Body of pancreas (tissue), 4 donors: ENCODE results near the gene CIPC. TPM values are rescaled to one million over a fixed set of nuclear protein-coding genes. Genes with fewer than 3 reads are reported as not detected.
A peak's percentile ranks its signal among the peaks of the same experiment; 100 is the strongest.

Source experiments
- ATAC-seq: fragments of 150-250 bp; one replicate; pipeline ENCODE4 v1.9.1; 2016
- DNase-seq, 4 donors: peaks; one replicate each; pipeline ENCODE4 v3.0.0-alpha.2; 2019
- H3K27ac ChIP-seq, 4 donors: fragments of 200-600 bp; sonication (generic); 1 replicate in 3 of 4; 2 replicates in 1 of 4; pipeline versions ENCODE4 v1.5.1 to v1.6.1; 2016 to 2019; ENCODE audit warnings: mild to moderate bottlenecking in 1 of 4, mixed read lengths in 1 of 4, moderate library complexity in 1 of 4
- H3K27me3 ChIP-seq, 2 donors: fragments of 200-600 bp; sonication (generic); one replicate each; pipeline ENCODE4 v1.6.0; 2016; ENCODE audit warnings: mild to moderate bottlenecking in 1 of 2
- H3K36me3 ChIP-seq, 2 donors: fragments of 200-600 bp; sonication (generic); replicated peaks in 1 of 2; 2 replicates each; pipeline ENCODE4 v1.5.1; 2016; ENCODE audit warnings: low read depth in 2 of 2; ENCODE audit not compliant: insufficient read depth in 1 of 2
- H3K4me1 ChIP-seq: fragments of 200-600 bp; sonication (generic); one replicate; pipeline ENCODE4 v1.6.0; 2016
- H3K4me3 ChIP-seq, 2 donors: fragments of 200-600 bp; sonication (generic); 1 replicate in 1 of 2; 2 replicates in 1 of 2; pipeline ENCODE4 v1.5.1; 2016 to 2019
- H3K9me3 ChIP-seq, 3 donors: fragments of 200-600 bp; sonication (generic); 1 replicate in 2 of 3; 2 replicates in 1 of 3; pipeline ENCODE4 v1.5.1; 2016
- CTCF ChIP-seq, 7 experiments: fragments of 450-650 bp in 4 of 7; fragments of 200-600 bp in 3 of 7; sonication (generic) in 3 of 7; IDR thresholded peaks; one replicate each; pipeline ENCODE4 v1.5.1; 2016 to 2019; ENCODE audit warnings: antibody characterized with exemption in 7 of 7
- POLR2A ChIP-seq, 3 donors: fragments of 450-650 bp; IDR thresholded peaks; one replicate each; pipeline ENCODE4 v1.6.1; 2016; ENCODE audit warnings: antibody characterized with exemption in 3 of 3, mild to moderate bottlenecking in 2 of 3
- WGBS, 2 donors: methylation state at CpG; one replicate each; pipeline ENCODE4 v1.1.5; 2017; 5-methylcytosine and 5-hydroxymethylcytosine counted together
- intact Hi-C: fragments of 100-400 bp; cut with DNase I; formaldehyde crosslinking; loops from one replicate; pipeline ENCODE4 v1.15.1; 2023
- total RNA-seq, 2 donors: library from RNA; depleted of rRNA; stranded (reverse); fragments of >200 nt; gene quantifications; one replicate each; pipeline ENCODE4 v1.1.0, GENCODE V29; 2016

CIPC gene
- total RNA-seq, 2 donors from 2014 or later = 13.7 to 17.1 TPM

GRCh38 chr14:77086951-77087350 lies 11.1 kb upstream of the CIPC start:
- DNase-seq (no peak), ATAC-seq (no peak)
- no peaks in the 10 kb centered on the region for H3K36me3 ChIP-seq
- peaks cover 0 to 8% (median 0%) of the 10 kb centered on the region in 3 donors for H3K9me3 ChIP-seq
- peaks cover 11% of the 10 kb centered on the region for H3K4me1 ChIP-seq
- intact Hi-C loops = no loop called here
- no peaks in the 10 kb centered on the region for H3K27me3 ChIP-seq
- no peak overlapping the region for H3K4me3 ChIP-seq
- WGBS, 2 donors = 88 to 92% methylated on average over 6 of the region's 6 CpGs
- TF ChIP-seq POLR2A (IDR thresholded peaks at IDR 0.05) (no peak), CTCF (IDR thresholded peaks at IDR 0.05) (no peak)
- no peak overlapping the region for H3K27ac ChIP-seq

GRCh38 chr14:77087631-77088030 lies 10.4 kb upstream of the CIPC start:
- Histone ChIP-seq H3K36me3 (no peaks in the 10 kb centered on the region), H3K4me1 (peaks cover 11% of the 10 kb centered on the region), H3K27me3 (no peaks in the 10 kb centered on the region), H3K9me3 (peaks cover 0 to 8% (median 0%) of the 10 kb centered on the region in 3 donors), H3K27ac (peak overlapping the region in 2 of 4 donors; percentile 7 to 53), H3K4me3 (no peak overlapping the region)
- 66 to 82% methylated on average over 3 of the region's 3 CpGs for WGBS, 2 donors
- TF ChIP-seq POLR2A (IDR thresholded peaks at IDR 0.05) (no peak), CTCF (IDR thresholded peaks at IDR 0.05) (no peak)
- ATAC-seq (no peak), DNase-seq (no peak)
- intact Hi-C loops = no loop called here

- ATAC-seq = peak; percentile 83
- 30 to 43% methylated on average over 5 of the region's 5 CpGs for WGBS, 2 donors
These were observed 9.8 kb upstream of the CIPC start for GRCh38 chr14:77088219-77088618.

GRCh38 chr14:77088645-77089044 lies 9.4 kb upstream of the CIPC start:
- H3K9me3 ChIP-seq = peaks cover 0 to 8% (median 0%) of the 10 kb centered on the region in 3 donors
- H3K27me3 ChIP-seq = no peaks in the 10 kb centered on the region
- ATAC-seq = no peak
- H3K27ac ChIP-seq = peak overlapping the region in 2 of 4 donors; percentile 7 to 53
- no peak for DNase-seq
- no peak overlapping the region for H3K4me3 ChIP-seq
- peaks cover 11% of the 10 kb centered on the region for H3K4me1 ChIP-seq
- H3K36me3 ChIP-seq = no peaks in the 10 kb centered on the region
- TF ChIP-seq POLR2A (IDR thresholded peaks at IDR 0.05) (no peak), CTCF (IDR thresholded peaks at IDR 0.05) (no peak)
- 77 to 85% methylated on average over 2 of the region's 2 CpGs for WGBS, 2 donors
- intact Hi-C loops = no loop called here

More at GRCh38 chr14:77088219-77088618, 9.8 kb upstream of the CIPC start:
- no peak for TF ChIP-seq CTCF (IDR thresholded peaks at IDR 0.05)
- TF ChIP-seq POLR2A (IDR thresholded peaks at IDR 0.05) = no peak
- peak overlapping the region in 2 of 4 donors; percentile 7 to 53 for H3K27ac ChIP-seq
- H3K9me3 ChIP-seq = peaks cover 0 to 8% (median 0%) of the 10 kb centered on the region in 3 donors
- no peak overlapping the region for H3K4me3 ChIP-seq
- H3K4me1 ChIP-seq = peaks cover 11% of the 10 kb centered on the region
- intact Hi-C loops = no loop called here
- peak; percentile 64 to 80 (median 78) for DNase-seq
- H3K27me3 ChIP-seq = no peaks in the 10 kb centered on the region
- no peaks in the 10 kb centered on the region for H3K36me3 ChIP-seq

GRCh38 chr14:77091518-77091917 lies 6.5 kb upstream of the CIPC start:
- Histone ChIP-seq H3K9me3 (peaks cover 0 to 8% (median 0%) of the 10 kb centered on the region in 3 donors), H3K27ac (no peak overlapping the region), H3K4me3 (no peak overlapping the region), H3K4me1 (peaks cover 12% of the 10 kb centered on the region), H3K36me3 (no peaks in the 10 kb centered on the region), H3K27me3 (no peaks in the 10 kb centered on the region)
- ATAC-seq = no peak
- intact Hi-C loops = no loop called here
- TF ChIP-seq CTCF (IDR thresholded peaks at IDR 0.05) (no peak), POLR2A (IDR thresholded peaks at IDR 0.05) (no peak)
- no peak for DNase-seq
